ENCODE data around the gene CSGALNACT2. TPM values are rescaled to one million over a fixed set of nuclear protein-coding genes. Genes with fewer than 3 reads are reported as not detected.

The CSGALNACT2 gene
- total and polyA plus RNA-seq, 9 of the 15 experiments (the other 6 are each of a cell fraction or from before 2014, with no cell fraction given), result 1.4 to 7.3 (median 3.5) TPM

DNA sequence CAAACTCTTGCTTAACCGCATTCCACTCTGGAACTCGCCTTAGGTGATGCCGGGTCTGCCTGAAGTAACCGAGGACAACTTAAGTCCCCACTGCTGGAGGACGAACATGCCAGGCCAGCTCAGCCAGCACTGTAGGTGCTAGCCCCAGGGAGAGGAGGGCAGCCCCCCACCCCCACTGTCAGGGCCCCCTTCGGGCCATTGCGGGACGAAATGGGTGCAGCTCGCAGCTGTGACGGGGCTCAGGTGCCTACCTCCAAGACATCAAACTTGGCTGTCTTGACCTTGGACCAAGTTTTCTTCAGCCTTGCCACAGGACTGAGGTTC is 60.4 kb downstream of the CSGALNACT2 start:
- Histone ChIP-seq H3K9ac (ENCODE audit: insufficient read depth in 1 of 2, low read depth in 2 of 2, low read length in 2 of 2) (no peak overlapping the region), H3K27ac (ENCODE audit: extremely low read depth, low read depth, low read length) (no peak overlapping the region), H3K9me3 (replicated peaks; ENCODE audit: control insufficient read depth, insufficient read depth, low read depth, low read length) (no peaks in the 10 kb centered on the region), H3K4me3 (no peak overlapping the region), H4K20me1 (replicated peaks; ENCODE audit: control insufficient read depth, insufficient read depth, low read length) (peaks cover 8% of the 10 kb centered on the region; the same call in 1 of the 2 replicates), H3K4me2 (ENCODE audit: insufficient read depth, low read length) (no peak overlapping the region), H3K4me1 (replicated peaks in 1 of 2; ENCODE audit: control insufficient read depth in 2 of 2, insufficient read depth in 2 of 2, low read length in 2 of 2) (peaks cover 3 to 34% of the 10 kb centered on the region in 2 experiments; a peak in 3 of 5 replicates), H2AFZ (ENCODE audit: low read depth, low read length) (no peak overlapping the region), H3K9me1 (ENCODE audit: control insufficient read depth, insufficient read depth, low read length) (no peaks in the 10 kb centered on the region), H3K36me3 (ENCODE audit: control insufficient read depth, insufficient read depth, low read length) (peaks cover 65% of the 10 kb centered on the region; the same call in 2 of the 3 replicates), H3K79me2 (ENCODE audit: control insufficient read depth, insufficient read depth, low read length) (peaks cover 7% of the 10 kb centered on the region; the same call in 2 of the 3 replicates), H3K27me3 (ENCODE audit: control insufficient read depth in 2 of 2, insufficient read depth in 2 of 2, low read length in 2 of 2) (no peaks in the 10 kb centered on the region)
- intact Hi-C loops (cut with micrococcal nuclease) (no loop called here), in situ Hi-C loops (cut with MboI) (no loop called here)
- ChIA-PET POLR2A (no interaction called here), CTCF (ENCODE audit: low intra/inter-chr PET ratio) (no interaction called here)
- ATAC-seq, result no peak
- 81% methylated on average over 10 of the region's 10 CpGs for WGBS (ENCODE audit: insufficient coverage, low coverage, missing lambda C conversion rate)
- no peak for FAIRE-seq
- DNase-seq (ENCODE audit: extremely low read depth in 1 of 4, low spot score in 3 of 4), result no peak
- BruUV-seq (replicated peaks), result no TSS peak
- TF ChIP-seq ARID4B (CRISPR knock-in tag; IDR thresholded peaks at IDR 0.05) (no peak), ERF (CRISPR knock-in tag; IDR thresholded peaks at IDR 0.05) (no peak), KAT7 (CRISPR knock-in tag; IDR thresholded peaks at IDR 0.05; ENCODE audit: borderline replicate concordance) (no peak), ID3 (CRISPR knock-in tag; IDR thresholded peaks at IDR 0.05) (no peak), ID3 (tag; IDR thresholded peaks at IDR 0.05) (no peak), TCF7 (IDR thresholded peaks at IDR 0.05; ENCODE audit: borderline replicate concordance) (no peak), SAFB (IDR thresholded peaks at IDR 0.05; ENCODE audit: borderline replicate concordance, low read depth, low read length) (no peak), RAD21 (CRISPR knock-in tag; conservative IDR thresholded peaks at IDR 0.05 in 1 of 2, IDR thresholded peaks at IDR 0.05 in 1 of 2) (no peak)
- TF ChIP-seq, protein P1, sequence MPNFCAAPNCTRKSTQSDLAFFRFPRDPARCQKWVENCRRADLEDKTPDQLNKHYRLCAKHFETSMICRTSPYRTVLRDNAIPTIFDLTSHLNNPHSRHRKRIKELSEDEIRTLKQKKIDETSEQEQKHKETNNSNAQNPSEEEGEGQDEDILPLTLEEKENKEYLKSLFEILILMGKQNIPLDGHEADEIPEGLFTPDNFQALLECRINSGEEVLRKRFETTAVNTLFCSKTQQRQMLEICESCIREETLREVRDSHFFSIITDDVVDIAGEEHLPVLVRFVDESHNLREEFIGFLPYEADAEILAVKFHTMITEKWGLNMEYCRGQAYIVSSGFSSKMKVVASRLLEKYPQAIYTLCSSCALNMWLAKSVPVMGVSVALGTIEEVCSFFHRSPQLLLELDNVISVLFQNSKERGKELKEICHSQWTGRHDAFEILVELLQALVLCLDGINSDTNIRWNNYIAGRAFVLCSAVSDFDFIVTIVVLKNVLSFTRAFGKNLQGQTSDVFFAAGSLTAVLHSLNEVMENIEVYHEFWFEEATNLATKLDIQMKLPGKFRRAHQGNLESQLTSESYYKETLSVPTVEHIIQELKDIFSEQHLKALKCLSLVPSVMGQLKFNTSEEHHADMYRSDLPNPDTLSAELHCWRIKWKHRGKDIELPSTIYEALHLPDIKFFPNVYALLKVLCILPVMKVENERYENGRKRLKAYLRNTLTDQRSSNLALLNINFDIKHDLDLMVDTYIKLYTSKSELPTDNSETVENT (CRISPR knock-in tag; IDR thresholded peaks at IDR 0.05), result no peak
- TF ChIP-seq, protein P2, sequence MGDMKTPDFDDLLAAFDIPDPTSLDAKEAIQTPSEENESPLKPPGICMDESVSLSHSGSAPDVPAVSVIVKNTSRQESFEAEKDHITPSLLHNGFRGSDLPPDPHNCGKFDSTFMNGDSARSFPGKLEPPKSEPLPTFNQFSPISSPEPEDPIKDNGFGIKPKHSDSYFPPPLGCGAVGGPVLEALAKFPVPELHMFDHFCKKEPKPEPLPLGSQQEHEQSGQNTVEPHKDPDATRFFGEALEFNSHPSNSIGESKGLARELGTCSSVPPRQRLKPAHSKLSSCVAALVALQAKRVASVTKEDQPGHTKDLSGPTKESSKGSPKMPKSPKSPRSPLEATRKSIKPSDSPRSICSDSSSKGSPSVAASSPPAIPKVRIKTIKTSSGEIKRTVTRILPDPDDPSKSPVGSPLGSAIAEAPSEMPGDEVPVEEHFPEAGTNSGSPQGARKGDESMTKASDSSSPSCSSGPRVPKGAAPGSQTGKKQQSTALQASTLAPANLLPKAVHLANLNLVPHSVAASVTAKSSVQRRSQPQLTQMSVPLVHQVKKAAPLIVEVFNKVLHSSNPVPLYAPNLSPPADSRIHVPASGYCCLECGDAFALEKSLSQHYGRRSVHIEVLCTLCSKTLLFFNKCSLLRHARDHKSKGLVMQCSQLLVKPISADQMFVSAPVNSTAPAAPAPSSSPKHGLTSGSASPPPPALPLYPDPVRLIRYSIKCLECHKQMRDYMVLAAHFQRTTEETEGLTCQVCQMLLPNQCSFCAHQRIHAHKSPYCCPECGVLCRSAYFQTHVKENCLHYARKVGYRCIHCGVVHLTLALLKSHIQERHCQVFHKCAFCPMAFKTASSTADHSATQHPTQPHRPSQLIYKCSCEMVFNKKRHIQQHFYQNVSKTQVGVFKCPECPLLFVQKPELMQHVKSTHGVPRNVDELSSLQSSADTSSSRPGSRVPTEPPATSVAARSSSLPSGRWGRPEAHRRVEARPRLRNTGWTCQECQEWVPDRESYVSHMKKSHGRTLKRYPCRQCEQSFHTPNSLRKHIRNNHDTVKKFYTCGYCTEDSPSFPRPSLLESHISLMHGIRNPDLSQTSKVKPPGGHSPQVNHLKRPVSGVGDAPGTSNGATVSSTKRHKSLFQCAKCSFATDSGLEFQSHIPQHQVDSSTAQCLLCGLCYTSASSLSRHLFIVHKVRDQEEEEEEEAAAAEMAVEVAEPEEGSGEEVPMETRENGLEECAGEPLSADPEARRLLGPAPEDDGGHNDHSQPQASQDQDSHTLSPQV (IDR thresholded peaks at IDR 0.05), result no peak
